Subcutaneous adipose tissue (tissue), 4 donors: ENCODE results near the gene PNKP. TPM values are rescaled to one million over a fixed set of nuclear protein-coding genes. Genes with fewer than 3 reads are reported as not detected.

Experiments
- total RNA-seq, 4 donors: library from RNA; depleted of rRNA; stranded (reverse); fragments of >200 nt; gene quantifications; one replicate each; pipeline ENCODE4 v1.1.0, GENCODE V29; 2016
- TF ChIP-seq, protein P1 (sequence below): fragments of 450-650 bp; IDR thresholded peaks from one replicate; pipeline ENCODE4 v1.5.1; 2016; ENCODE audit warnings: low read depth, mild to moderate bottlenecking, control low read depth, antibody characterized with exemption, moderate library complexity

PNKP gene
- total RNA-seq, 4 donors from 2014 or later: 25.9 to 48.0 (median 38.7) TPM

DNA sequence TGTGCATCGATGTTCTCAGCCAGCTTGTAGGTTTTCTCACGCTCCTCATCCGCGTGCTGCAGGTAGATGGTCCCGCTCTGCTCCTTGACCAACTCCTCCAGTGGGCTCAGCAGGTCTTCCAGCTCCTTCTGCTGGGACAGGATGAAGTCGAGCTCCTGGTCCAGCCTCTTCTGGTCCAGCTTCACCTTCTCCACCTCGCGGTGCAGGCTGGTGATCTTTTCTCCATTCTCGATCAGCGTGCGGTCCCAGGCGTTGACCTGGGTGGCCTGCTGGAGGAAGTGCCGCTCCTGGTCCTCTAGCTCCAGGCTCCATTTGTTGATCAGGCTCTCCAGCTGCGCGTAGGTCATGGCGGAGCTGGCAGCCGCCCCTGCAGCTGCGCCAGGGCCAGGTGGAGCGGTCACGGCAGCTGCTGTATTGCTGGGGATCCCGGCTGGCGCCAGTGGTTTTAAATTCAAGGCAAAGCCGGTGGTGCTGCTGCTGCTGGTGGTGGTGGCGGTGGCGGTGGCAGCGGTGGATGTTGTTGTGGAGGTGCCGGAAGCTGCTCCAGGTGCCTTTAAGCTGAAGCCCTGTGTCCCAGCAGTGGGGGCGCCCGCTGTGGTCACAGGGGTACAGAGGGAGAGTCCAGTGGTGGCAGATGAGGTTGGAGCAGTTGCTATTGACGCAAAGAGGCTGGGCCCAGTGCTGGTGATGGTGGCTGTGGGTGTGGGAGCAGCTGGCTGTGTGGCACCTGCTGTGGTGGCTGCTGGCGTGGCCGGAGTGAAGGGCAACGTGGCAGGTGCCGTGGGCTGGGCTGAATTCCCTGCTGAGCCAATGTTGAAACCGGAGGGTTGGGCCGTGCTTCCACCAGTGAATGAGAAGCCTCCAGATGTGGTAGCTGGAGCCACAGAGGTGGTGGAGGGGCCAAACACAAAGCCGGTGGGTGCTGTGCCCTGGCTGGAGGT lies 41.4 kb upstream of the PNKP start:
- TF ChIP-seq, protein P1, sequence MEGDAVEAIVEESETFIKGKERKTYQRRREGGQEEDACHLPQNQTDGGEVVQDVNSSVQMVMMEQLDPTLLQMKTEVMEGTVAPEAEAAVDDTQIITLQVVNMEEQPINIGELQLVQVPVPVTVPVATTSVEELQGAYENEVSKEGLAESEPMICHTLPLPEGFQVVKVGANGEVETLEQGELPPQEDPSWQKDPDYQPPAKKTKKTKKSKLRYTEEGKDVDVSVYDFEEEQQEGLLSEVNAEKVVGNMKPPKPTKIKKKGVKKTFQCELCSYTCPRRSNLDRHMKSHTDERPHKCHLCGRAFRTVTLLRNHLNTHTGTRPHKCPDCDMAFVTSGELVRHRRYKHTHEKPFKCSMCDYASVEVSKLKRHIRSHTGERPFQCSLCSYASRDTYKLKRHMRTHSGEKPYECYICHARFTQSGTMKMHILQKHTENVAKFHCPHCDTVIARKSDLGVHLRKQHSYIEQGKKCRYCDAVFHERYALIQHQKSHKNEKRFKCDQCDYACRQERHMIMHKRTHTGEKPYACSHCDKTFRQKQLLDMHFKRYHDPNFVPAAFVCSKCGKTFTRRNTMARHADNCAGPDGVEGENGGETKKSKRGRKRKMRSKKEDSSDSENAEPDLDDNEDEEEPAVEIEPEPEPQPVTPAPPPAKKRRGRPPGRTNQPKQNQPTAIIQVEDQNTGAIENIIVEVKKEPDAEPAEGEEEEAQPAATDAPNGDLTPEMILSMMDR: no peak

DNA sequence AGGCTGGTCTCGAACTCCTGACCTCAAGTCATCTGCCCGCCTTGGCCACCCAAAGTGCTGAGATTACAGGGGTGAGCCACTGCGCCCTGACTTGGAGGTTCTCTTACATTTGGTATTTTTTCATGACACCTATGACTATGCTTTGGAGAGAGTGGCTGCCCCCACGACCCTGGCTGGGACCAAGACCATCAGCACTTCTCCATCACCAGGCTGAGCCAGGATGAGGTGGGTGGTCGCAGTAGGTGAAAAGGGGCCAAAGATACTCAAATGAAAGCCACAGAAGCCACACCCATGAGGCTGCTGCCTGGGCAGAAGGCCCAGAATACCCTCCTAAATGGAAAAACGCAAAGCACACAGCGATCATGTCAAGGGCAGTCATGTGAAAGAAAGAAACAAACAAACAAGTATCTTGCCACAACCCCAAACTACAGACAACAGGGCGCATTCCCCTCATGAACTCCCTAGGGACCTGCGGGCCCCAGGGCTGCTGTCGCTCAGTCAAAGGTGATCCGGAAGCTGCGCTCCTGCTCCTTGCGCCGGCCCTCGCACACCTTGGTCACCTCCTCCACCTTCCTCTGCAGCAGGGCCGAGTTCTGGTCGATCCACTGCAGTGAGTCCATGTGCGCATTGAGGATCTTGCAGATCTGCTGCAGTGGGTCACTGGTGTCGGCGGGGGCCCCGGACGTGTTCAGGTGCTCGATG lies 40.5 kb upstream of the PNKP start:
- TF ChIP-seq, protein P1: no peak

DNA sequence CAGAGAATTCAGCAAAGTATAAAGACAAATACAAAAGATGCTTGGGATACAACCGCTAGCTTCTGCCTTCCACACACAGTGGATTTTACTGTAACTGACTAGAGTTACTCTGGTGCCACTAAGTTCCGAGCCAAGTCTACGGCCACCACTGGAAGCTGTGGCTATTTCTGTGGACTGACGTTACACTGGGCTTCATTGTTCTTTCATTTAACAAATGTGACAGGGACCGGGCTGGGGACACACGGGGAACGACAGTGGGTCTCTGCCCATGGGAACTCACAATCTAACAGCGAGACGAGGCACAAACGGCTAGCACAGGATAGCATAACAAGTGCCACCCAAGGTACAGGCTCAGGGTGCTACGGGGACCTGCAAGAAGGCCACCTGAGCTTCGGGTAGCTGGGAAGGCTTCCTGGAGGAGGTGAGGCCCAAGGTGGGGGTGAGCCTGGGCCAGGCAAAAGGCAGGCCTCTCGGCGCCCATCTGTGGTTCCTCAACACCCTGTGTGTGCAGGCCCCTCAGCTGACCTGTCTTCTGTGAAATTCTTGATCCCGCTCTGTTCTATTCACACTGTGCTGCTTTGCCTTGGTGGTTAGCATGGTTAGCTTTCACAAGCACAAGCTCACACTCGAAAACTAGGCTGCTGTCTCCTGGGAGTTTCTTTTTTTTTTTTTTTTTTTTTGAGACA lies 39.6 kb upstream of the PNKP start:
- TF ChIP-seq, protein P1: no peak

DNA sequence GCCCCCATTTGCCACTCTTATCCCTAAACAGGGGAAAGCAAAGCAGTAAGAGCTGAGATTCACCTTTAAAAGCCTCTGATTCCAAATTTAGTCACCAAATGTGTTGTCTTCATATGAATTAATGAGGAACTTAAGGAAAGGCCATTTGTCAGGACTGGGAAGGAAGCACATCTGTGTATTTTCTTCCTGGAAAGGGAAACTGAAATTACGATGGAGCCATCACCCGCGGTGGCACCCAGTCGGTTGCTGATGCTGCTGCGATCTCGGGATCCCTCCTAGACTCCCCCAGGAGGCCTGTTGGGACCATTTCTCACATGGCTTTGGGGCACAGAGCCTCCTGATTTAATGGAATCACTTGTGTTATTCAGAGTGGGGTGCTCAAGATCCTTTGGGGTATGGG lies 36.8 kb upstream of the PNKP start:
- TF ChIP-seq, protein P1: no peak

DNA sequence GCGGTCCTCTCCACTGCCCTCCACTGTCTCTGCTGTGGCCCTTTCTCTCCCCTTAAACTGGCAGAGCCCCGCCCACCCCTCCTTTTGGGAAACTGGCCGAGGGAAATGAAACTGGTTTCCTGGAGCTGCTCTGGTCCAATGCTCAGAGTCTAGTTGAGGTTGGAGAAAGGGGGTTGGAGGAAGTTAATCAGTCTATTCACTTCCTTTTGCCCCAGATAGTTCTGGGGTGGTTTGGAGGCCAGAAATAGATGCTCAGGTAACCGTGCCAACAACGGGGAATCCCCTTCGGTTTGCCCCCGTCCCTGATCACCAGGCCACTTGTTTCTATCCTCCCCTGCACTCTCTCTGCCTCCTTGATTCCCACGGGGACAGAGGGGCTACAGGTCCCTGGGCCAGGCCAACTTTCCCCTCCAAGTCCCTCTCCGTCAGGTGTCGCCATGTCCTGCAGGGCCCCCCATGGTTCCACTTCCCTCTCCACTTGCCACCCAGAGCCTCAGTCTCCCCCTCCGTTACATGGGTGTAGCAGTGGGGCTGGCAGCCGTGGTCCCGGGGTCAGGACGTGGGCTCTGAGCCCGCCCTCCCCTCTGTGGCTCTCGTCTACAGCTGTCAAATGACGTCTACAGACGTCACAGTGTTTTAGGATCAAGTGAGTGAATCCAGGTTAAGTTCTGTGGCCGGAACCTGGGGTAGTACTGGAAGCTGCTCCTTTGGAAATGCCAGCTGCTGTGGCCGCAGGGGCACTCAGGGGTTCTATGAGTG lies 29.7 kb upstream of the PNKP start, which contains the start of gene IL4I1:
Gene IL4I1, minus strand, starts transcription at position 25 of the 759 bp plus-strand sequence. CDS start 727 bp downstream, outside the sequence.
- TF ChIP-seq, protein P1: no peak

DNA sequence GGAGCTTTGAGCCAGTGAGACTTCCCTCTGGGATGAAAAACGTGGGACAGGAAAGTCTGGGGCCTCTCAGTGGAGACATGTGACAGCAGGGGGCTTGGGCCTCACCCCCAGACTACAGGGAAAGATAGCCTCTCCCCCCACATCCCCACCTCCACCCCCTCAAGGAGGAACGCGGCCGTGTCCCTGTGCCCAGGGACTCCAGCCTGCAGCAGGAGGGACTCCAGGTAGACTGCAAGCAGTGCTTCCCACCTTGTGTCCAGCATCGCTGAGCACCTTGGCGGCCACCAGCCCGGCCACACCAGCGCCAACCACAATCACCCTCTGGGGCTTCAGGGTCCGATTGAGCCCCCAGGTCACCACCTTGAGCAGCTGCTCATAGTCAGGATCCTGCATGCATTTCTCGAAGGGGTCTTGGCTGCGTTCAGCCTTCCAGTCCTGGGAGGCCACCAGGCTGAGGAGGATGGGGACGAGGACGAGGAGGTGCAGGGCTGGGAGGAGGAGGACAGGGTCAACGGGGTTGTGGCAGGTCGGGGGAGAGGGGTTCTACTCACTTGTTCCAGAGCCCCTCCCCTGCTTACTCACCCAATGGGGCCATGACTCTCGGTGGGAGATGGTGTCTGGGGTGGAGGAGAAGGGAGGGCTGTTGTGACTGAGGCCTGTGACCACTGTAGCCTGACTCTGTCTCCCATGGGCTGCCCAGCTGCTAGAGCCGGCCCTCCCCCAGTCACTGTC lies 28.4 kb upstream of the PNKP start:
- TF ChIP-seq, protein P1: no peak
